Body of pancreas (tissue), 4 donors: ENCODE results near the gene AMMECR1L. TPM values are rescaled to one million over a fixed set of nuclear protein-coding genes. Genes with fewer than 3 reads are reported as not detected.
"Not testable (repeated sequence)": the region's sequence is repeated elsewhere in the genome, so short reads cannot be mapped to it uniquely, and the experiment has no call there.

Experiments used
- ATAC-seq: fragments of 150-250 bp; one replicate; pipeline ENCODE4 v1.9.1; 2016
- DNase-seq, 4 donors: peaks; one replicate each; pipeline ENCODE4 v3.0.0-alpha.2; 2019
- H3K27ac ChIP-seq, 4 donors: fragments of 200-600 bp; sonication (generic); 1 replicate in 3 of 4; 2 replicates in 1 of 4; pipeline versions ENCODE4 v1.5.1 to v1.6.1; 2016 to 2019; ENCODE audit warnings: mild to moderate bottlenecking in 1 of 4, mixed read lengths in 1 of 4, moderate library complexity in 1 of 4
- H3K27me3 ChIP-seq, 2 donors: fragments of 200-600 bp; sonication (generic); one replicate each; pipeline ENCODE4 v1.6.0; 2016; ENCODE audit warnings: mild to moderate bottlenecking in 1 of 2
- H3K36me3 ChIP-seq, 2 donors: fragments of 200-600 bp; sonication (generic); replicated peaks in 1 of 2; 2 replicates each; pipeline ENCODE4 v1.5.1; 2016; ENCODE audit warnings: low read depth in 2 of 2; ENCODE audit not compliant: insufficient read depth in 1 of 2
- H3K4me1 ChIP-seq: fragments of 200-600 bp; sonication (generic); one replicate; pipeline ENCODE4 v1.6.0; 2016
- H3K4me3 ChIP-seq, 2 donors: fragments of 200-600 bp; sonication (generic); 1 replicate in 1 of 2; 2 replicates in 1 of 2; pipeline ENCODE4 v1.5.1; 2016 to 2019
- H3K9me3 ChIP-seq, 3 donors: fragments of 200-600 bp; sonication (generic); 1 replicate in 2 of 3; 2 replicates in 1 of 3; pipeline ENCODE4 v1.5.1; 2016
- CTCF ChIP-seq, 7 experiments: fragments of 450-650 bp in 4 of 7; fragments of 200-600 bp in 3 of 7; sonication (generic) in 3 of 7; IDR thresholded peaks; one replicate each; pipeline ENCODE4 v1.5.1; 2016 to 2019; ENCODE audit warnings: antibody characterized with exemption in 7 of 7
- POLR2A ChIP-seq, 3 donors: fragments of 450-650 bp; IDR thresholded peaks; one replicate each; pipeline ENCODE4 v1.6.1; 2016; ENCODE audit warnings: antibody characterized with exemption in 3 of 3, mild to moderate bottlenecking in 2 of 3
- WGBS, 2 donors: methylation state at CpG; one replicate each; pipeline ENCODE4 v1.1.5; 2017; 5-methylcytosine and 5-hydroxymethylcytosine counted together
- intact Hi-C: fragments of 100-400 bp; cut with DNase I; formaldehyde crosslinking; loops from one replicate; pipeline ENCODE4 v1.15.1; 2023
- total RNA-seq, 2 donors: library from RNA; depleted of rRNA; stranded (reverse); fragments of >200 nt; gene quantifications; one replicate each; pipeline ENCODE4 v1.1.0, GENCODE V29; 2016

AMMECR1L gene
- total RNA-seq, 2 donors from 2014 or later, result 6.2 to 9.2 TPM

GRCh38 chr2:127893033-127893432 lies 7.3 kb upstream of the AMMECR1L start:
- ATAC-seq (no peak), DNase-seq (no peak)
- no peaks in the 10 kb centered on the region for H3K36me3 ChIP-seq
- TF ChIP-seq CTCF (IDR thresholded peaks at IDR 0.05) (no peak), POLR2A (IDR thresholded peaks at IDR 0.05) (no peak)
- no peaks in the 10 kb centered on the region for H3K27me3 ChIP-seq
- intact Hi-C loops, result no loop called here
- no peak overlapping the region for H3K4me3 ChIP-seq
- WGBS, 2 donors, result 89 to 90% methylated on average over 14 of the region's 14 CpGs
- no peaks in the 10 kb centered on the region for H3K9me3 ChIP-seq
- H3K27ac ChIP-seq, result no peak overlapping the region
- peaks cover 32% of the 10 kb centered on the region for H3K4me1 ChIP-seq

- no peak overlapping the region for H3K4me3 ChIP-seq
- 32 to 58% methylated on average over 5 of the region's 5 CpGs for WGBS, 2 donors
- no peaks in the 10 kb centered on the region for H3K36me3 ChIP-seq
- no peaks in the 10 kb centered on the region for H3K9me3 ChIP-seq
- no peaks in the 10 kb centered on the region for H3K27me3 ChIP-seq
- ATAC-seq (peak; percentile 62), DNase-seq (peak in 3 of 4 donors; percentile 9 to 62 (median 57))
- H3K27ac ChIP-seq, result peak overlapping the region in 1 of 4 donors; percentile 78
- intact Hi-C loops, result no loop called here
- peaks cover 30% of the 10 kb centered on the region for H3K4me1 ChIP-seq
- TF ChIP-seq CTCF (IDR thresholded peaks at IDR 0.05) (no peak), POLR2A (IDR thresholded peaks at IDR 0.05) (no peak)
Observed at GRCh38 chr2:127891811-127892210, 6.1 kb upstream of the AMMECR1L start.

- ATAC-seq, DNase-seq, H3K27me3 ChIP-seq, H3K36me3 ChIP-seq, H3K27ac ChIP-seq, H3K4me3 ChIP-seq, H3K9me3 ChIP-seq, intact Hi-C loops: not testable (repeated sequence)
- WGBS, 2 donors, result 91 to 96% methylated on average over 7 of the region's 7 CpGs
- peaks cover 30% of the 10 kb centered on the region for H3K4me1 ChIP-seq
Observed at GRCh38 chr2:127890756-127891155, 5.0 kb upstream of the AMMECR1L start.

GRCh38 chr2:127888772-127889171 lies 3.0 kb upstream of the AMMECR1L start:
- Histone ChIP-seq H3K4me1 (peaks cover 42% of the 10 kb centered on the region), H3K27me3 (no peaks in the 10 kb centered on the region), H3K27ac (no peak overlapping the region), H3K36me3 (no peaks in the 10 kb centered on the region), H3K9me3 (no peaks in the 10 kb centered on the region), H3K4me3 (no peak overlapping the region)
- 85 to 86% methylated on average over 1 of the region's 1 CpG for WGBS, 2 donors
- intact Hi-C loops, result no loop called here
- ATAC-seq (no peak), DNase-seq (no peak)
- TF ChIP-seq POLR2A (IDR thresholded peaks at IDR 0.05), result no peak
- no peak for TF ChIP-seq CTCF (IDR thresholded peaks at IDR 0.05)

- H3K36me3 ChIP-seq, result no peaks in the 10 kb centered on the region
- no peaks in the 10 kb centered on the region for H3K9me3 ChIP-seq
- peak overlapping the region; percentile 10 to 95 (median 92) for H3K27ac ChIP-seq
- intact Hi-C loops, result no loop called here
- 7 to 27% methylated on average over 1 of the region's 1 CpG for WGBS, 2 donors
- H3K4me1 ChIP-seq, result peaks cover 44% of the 10 kb centered on the region
- ATAC-seq (no peak), DNase-seq (no peak)
- no peak overlapping the region for H3K4me3 ChIP-seq
- no peaks in the 10 kb centered on the region for H3K27me3 ChIP-seq
- TF ChIP-seq POLR2A (IDR thresholded peaks at IDR 0.05) (no peak), CTCF (IDR thresholded peaks at IDR 0.05) (no peak)
Observed at GRCh38 chr2:127887776-127888130, 2.0 kb upstream of the AMMECR1L start.
